Parathyroid adenoma (tissue), 2 donors: ENCODE measurements around the gene SLC22A4.
A peak's percentile ranks its signal among the peaks of the same experiment; 100 is the strongest.

Source experiments
- H2AFZ ChIP-seq: fragments of 300-600 bp; sonication (generic); one replicate; pipeline ENCODE4 v1.7.0; 2017; ENCODE audit warnings: antibody characterized with exemption, mild to moderate bottlenecking
- H3K27ac ChIP-seq: fragments of 300-600 bp; sonication (generic); one replicate; pipeline ENCODE4 v1.7.0; 2017
- H3K27me3 ChIP-seq: fragments of 300-600 bp; sonication (generic); one replicate; pipeline ENCODE4 v1.7.0; 2017; ENCODE audit warnings: low read length; ENCODE audit not compliant: control insufficient read depth, insufficient read depth
- H3K36me3 ChIP-seq: fragments of 300-600 bp; sonication (generic); one replicate; pipeline ENCODE4 v1.7.0; 2017; ENCODE audit warnings: low read length; ENCODE audit not compliant: control insufficient read depth, insufficient read depth
- H3K4me1 ChIP-seq: fragments of 300-600 bp; sonication (generic); one replicate; pipeline ENCODE4 v1.7.0; 2017; ENCODE audit warnings: control low read depth
- H3K4me2 ChIP-seq: fragments of 300-600 bp; sonication (generic); one replicate; pipeline ENCODE4 v1.7.0; 2017; ENCODE audit warnings: low read length
- H3K4me3 ChIP-seq: fragments of 300-600 bp; sonication (generic); one replicate; pipeline ENCODE4 v1.7.0; 2017; ENCODE audit warnings: low read depth, low read length
- H3K79me2 ChIP-seq: fragments of 300-600 bp; sonication (generic); one replicate; pipeline ENCODE4 v1.7.0; 2017; ENCODE audit warnings: control low read depth
- H3K9ac ChIP-seq: fragments of 300-600 bp; sonication (generic); one replicate; pipeline ENCODE4 v1.7.0; 2017; ENCODE audit warnings: mild to moderate bottlenecking
- H3K9me3 ChIP-seq: fragments of 300-600 bp; sonication (generic); one replicate; pipeline ENCODE4 v1.7.0; 2017; ENCODE audit warnings: low read length; ENCODE audit not compliant: control insufficient read depth
- CTCF ChIP-seq: fragments of 300-600 bp; sonication (generic); IDR thresholded peaks from one replicate; pipeline ENCODE4 v1.7.0; 2017; ENCODE audit warnings: antibody characterized with exemption, mild to moderate bottlenecking
- donor health status: primary hyperparathyroidism.

SLC22A4 gene

GRCh38 chr5:132370181-132370970 lies 76.2 kb downstream of the SLC22A4 start:
- peak overlapping the region; percentile 89 for H3K27ac ChIP-seq
- no peaks in the 10 kb centered on the region for H3K36me3 ChIP-seq
- H3K4me2 ChIP-seq: peak overlapping the region; percentile 96
- peak overlapping the region; percentile 90 for H3K4me3 ChIP-seq
- peaks cover 31% of the 10 kb centered on the region for H3K4me1 ChIP-seq
- H3K27me3 ChIP-seq: no peaks in the 10 kb centered on the region
- peak overlapping the region; percentile 79 for H2AFZ ChIP-seq
- TF ChIP-seq CTCF: no peak
- H3K9me3 ChIP-seq: no peaks in the 10 kb centered on the region
- peak overlapping the region; percentile 91 for H3K9ac ChIP-seq
- peaks cover 23% of the 10 kb centered on the region for H3K79me2 ChIP-seq

GRCh38 chr5:132370971-132371602 lies 76.9 kb downstream of the SLC22A4 start:
- Histone ChIP-seq H2AFZ (no peak overlapping the region), H3K27me3 (no peaks in the 10 kb centered on the region), H3K4me3 (peak overlapping the region; percentile 90), H3K9ac (no peak overlapping the region), H3K9me3 (no peaks in the 10 kb centered on the region), H3K79me2 (peaks cover 28% of the 10 kb centered on the region), H3K4me2 (peak overlapping the region; percentile 96), H3K4me1 (peaks cover 31% of the 10 kb centered on the region), H3K36me3 (no peaks in the 10 kb centered on the region), H3K27ac (peak overlapping the region; percentile 89)
- TF ChIP-seq CTCF: no peak

- Histone ChIP-seq H3K9me3 (no peaks in the 10 kb centered on the region), H3K4me3 (peak overlapping the region; percentile 90), H3K9ac (no peak overlapping the region), H2AFZ (no peak overlapping the region), H3K4me2 (peak overlapping the region; percentile 96), H3K36me3 (no peaks in the 10 kb centered on the region), H3K4me1 (peaks cover 31% of the 10 kb centered on the region), H3K27me3 (no peaks in the 10 kb centered on the region), H3K27ac (peak overlapping the region; percentile 89), H3K79me2 (peaks cover 31% of the 10 kb centered on the region)
- no peak for TF ChIP-seq CTCF
Measured at GRCh38 chr5:132371603-132371994, 77.4 kb downstream of the SLC22A4 start.

GRCh38 chr5:132372127-132372526 lies 77.9 kb downstream of the SLC22A4 start:
- H3K9ac ChIP-seq: no peak overlapping the region
- TF ChIP-seq CTCF: no peak
- peak overlapping the region; percentile 90 for H3K4me3 ChIP-seq

More at GRCh38 chr5:132372127-132372526, 77.9 kb downstream of the SLC22A4 start:
- H3K36me3 ChIP-seq: no peaks in the 10 kb centered on the region
- peaks cover 34% of the 10 kb centered on the region for H3K79me2 ChIP-seq
- H3K4me2 ChIP-seq: peak overlapping the region; percentile 96
- no peaks in the 10 kb centered on the region for H3K9me3 ChIP-seq
- H3K27me3 ChIP-seq: no peaks in the 10 kb centered on the region
- no peak overlapping the region for H2AFZ ChIP-seq
- H3K4me1 ChIP-seq: peaks cover 37% of the 10 kb centered on the region
- peak overlapping the region; percentile 89 for H3K27ac ChIP-seq
